ENCODE measurements around the gene BTG1. TPM values are rescaled to one million over a fixed set of nuclear protein-coding genes. Genes with fewer than 3 reads are reported as not detected.
A peak's percentile ranks its signal among the peaks of the same experiment; 100 is the strongest.
"Not testable (repeated sequence)": the region's sequence is repeated elsewhere in the genome, so short reads cannot be mapped to it uniquely, and the experiment has no call there.

Gene BTG1
- total RNA-seq, 1 experiment from 2014 or later: 18.5 TPM

DNA sequence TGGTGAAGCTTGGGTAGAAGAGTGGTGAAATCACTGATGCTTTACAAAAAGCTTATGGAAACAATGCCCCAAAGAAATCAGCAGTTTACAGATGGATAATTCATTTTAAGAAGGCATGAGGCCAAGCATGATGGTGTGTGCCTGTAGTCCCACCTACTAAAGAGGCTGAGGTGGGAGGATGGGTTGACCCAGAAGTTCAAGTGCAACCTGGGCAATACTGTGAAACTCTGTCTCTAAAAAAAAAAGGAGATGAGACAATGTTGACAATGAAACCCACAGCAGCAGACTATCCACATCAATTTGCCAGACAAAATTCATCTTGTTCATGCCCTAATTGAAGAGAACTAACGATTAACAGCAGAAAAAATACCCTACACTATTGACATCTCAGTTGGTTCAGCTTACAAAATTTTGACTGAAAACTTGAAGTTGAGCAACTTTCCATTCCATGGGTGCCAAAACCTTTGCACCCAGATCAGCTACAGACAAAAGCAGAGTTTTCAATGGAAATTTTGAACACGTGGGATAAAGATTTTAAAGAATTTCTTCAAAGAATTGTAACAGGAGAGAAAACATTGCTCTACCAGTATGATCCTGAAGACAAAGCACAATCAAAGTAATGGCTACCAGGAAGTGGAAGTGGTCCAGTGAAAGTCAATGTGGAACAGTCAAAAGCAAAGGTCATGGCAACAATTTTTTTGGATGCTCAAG is 26.7 kb downstream of the BTG1 start:
- DNase-seq (ENCODE audit: low read depth, low spot score): no peak

DNA sequence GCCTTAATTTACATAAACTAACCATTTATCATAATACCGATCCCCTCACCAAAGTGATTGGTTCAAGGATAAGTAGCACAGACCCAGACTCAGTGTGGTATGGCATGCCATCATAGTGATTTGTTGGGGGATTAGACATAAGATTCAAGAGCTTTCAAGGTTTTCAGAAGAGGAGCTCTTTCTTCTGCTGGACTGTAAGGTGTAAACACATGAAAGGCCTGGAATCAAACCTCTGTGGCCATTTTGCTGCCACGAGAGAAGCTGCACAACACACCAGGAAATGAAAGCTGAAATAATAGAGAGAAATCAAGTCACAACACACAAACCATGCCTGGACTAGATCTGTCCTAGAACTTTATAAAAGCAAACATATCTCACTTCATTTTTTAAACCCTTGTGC is 30.8 kb downstream of the BTG1 start:
- DNase-seq (ENCODE audit: low read depth, low spot score): no peak
- in situ Hi-C loops (cut with HindIII; ENCODE audit: low pct_unique_long_range_greater_than_20kb, low sequenced_read_pairs): no loop called here

More for the DNA sequence above, 26.7 kb downstream of the BTG1 start:
- in situ Hi-C loops (cut with HindIII; ENCODE audit: low pct_unique_long_range_greater_than_20kb, low sequenced_read_pairs): no loop called here

DNA sequence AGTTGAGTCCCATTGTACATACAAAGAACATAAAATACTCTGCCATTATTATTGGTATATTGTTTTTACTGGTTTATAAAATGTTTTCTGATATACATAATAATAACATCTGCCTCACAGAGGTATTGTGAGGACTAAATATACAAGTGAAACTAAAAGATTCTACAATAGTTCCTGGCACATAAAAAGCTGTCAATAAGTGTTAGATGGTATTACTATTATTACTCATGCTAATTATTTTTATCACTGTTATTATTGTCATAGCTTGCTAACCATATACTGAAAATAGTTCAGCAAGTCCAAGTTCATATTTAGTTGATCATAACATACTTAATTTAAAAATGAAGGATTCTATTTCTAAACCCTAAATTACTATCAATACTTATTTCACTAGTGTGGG is 34.4 kb downstream of the BTG1 start:
- in situ Hi-C loops (cut with HindIII; ENCODE audit: low pct_unique_long_range_greater_than_20kb, low sequenced_read_pairs): no loop called here
- DNase-seq (ENCODE audit: low read depth, low spot score): no peak

DNA sequence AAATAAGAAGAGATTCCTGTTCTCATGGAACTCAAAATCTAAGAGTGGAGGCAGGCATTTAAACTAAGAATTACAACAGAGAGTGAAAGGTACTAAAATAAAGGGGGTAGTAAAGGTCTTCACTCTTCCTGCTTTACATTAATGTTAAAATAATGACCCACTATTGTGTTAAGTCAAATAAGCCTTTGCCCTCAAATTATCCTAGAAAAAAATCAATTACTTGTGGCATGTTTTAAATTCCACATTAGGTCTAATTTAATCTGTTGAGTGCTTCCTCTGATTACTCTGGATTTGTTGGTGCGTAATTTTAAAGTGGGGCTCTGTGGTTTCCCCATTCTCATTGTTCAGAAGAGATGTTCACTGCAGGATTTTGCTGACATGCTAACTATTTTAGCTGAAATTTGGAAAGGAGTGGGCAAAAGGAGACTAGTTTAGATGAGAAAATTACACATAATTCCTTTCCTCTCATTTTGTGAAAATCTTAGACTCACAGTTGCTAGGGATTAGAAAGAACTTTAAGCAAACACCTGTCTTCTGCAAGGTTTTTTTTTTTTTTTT is 35.5 kb downstream of the BTG1 start:
- DNase-seq (ENCODE audit: low read depth, low spot score): no peak
- in situ Hi-C loops (cut with HindIII; ENCODE audit: low pct_unique_long_range_greater_than_20kb, low sequenced_read_pairs): no loop called here

DNA sequence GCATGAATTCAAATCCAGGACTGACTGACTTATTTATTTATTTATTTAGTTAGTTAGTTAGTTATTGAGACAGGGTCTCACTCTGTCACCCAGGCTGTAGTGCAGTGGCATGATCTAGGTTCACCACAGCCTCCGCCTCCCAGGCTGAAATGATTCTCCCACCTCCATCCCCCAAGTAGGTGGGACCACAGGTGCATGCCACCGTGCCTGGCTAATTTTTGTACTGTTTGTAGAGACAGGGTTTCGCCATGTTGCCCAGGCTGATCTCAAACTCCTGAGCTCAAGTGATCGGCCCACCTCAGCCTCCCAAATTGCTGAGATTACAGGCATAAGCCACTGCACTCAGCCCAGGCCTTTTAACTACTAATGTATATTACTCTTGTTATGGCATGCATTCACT is 36.0 kb downstream of the BTG1 start:
- in situ Hi-C loops (cut with HindIII; ENCODE audit: low pct_unique_long_range_greater_than_20kb, low sequenced_read_pairs): no loop called here
- DNase-seq (ENCODE audit: low read depth, low spot score): no peak

- in situ Hi-C loops (cut with HindIII; ENCODE audit: low pct_unique_long_range_greater_than_20kb, low sequenced_read_pairs): no loop called here
- DNase-seq (ENCODE audit: low read depth, low spot score): peak; percentile 37
These were observed 37.0 kb downstream of the BTG1 start for GRCh38 chr12:92108651-92109050.

DNA sequence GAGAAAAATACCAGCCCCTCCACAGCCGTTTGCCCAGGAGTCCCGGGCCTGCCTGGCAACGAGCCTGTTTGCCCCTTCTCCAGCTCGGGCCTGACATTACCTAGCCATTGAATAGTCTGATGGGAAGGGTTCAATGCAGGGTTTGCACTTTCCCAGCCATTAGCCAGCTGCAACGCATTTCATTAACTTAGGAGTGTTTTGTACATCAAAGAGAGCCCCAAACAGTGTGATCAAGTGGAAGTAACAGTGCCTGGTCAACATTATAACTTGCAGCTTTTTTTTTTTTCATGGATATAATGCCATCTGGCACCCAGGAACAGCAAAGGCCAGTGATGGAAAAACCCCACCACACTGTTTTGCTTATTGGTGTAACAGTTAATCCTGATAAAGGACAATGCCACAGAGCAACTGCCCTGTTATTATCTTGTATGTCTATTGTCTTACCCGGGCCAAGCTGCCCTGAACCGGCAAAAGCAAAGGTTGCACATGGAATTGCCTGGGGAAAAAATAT is 38.0 kb downstream of the BTG1 start:
- no peak for DNase-seq (ENCODE audit: low read depth, low spot score)

DNA sequence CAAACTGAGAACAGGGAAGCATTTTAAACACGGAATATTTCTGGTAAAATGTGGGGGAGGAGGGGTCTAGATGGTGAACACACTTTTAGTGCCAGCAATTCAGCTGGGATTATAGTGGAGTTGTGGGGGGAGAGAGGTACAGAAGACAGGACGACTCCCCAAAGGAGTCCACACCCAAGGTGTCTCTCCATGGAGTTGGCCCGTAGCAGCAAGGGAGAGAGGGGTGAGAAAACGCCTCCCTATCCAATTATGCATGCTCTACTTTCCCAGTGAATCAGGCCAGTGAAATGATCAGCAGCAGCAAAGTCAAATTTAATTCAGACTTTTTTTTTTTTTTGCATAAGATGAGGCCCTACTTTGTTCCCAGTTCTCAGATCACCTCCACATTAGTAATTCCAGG is 38.6 kb downstream of the BTG1 start:
- in situ Hi-C loops (cut with HindIII; ENCODE audit: low pct_unique_long_range_greater_than_20kb, low sequenced_read_pairs): no loop called here

More for the DNA sequence above, 38.0 kb downstream of the BTG1 start:
- in situ Hi-C loops (cut with HindIII; ENCODE audit: low pct_unique_long_range_greater_than_20kb, low sequenced_read_pairs): no loop called here

GRCh38 chr12:92105676-92106075 is 40.0 kb downstream of the BTG1 start:
- in situ Hi-C loops (cut with HindIII; ENCODE audit: low pct_unique_long_range_greater_than_20kb, low sequenced_read_pairs): no loop called here

More for the DNA sequence above, 38.6 kb downstream of the BTG1 start:
- no peak for DNase-seq (ENCODE audit: low read depth, low spot score)

DNA sequence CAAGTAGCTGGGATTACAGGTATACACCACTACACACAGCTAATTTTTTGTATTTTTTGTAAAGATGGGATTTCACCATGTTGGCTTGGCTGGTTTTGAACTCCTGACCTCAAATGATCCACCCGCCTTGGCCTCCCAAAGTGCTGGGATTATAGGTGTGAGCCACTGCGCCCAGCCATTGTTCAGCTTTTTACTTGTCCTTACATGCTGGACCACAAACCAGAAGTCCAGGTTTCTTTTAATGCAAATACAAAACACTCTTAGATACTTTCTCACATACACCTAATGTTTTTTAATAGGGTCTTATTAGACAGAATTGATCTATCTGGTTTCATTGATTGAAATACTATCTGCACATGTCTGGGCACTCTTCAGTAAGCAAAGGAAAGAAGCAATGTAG is 40.5 kb downstream of the BTG1 start:
- in situ Hi-C loops (cut with HindIII; ENCODE audit: low pct_unique_long_range_greater_than_20kb, low sequenced_read_pairs): no loop called here
- DNase-seq (ENCODE audit: low read depth, low spot score): no peak

More at GRCh38 chr12:92105676-92106075, 40.0 kb downstream of the BTG1 start:
- no peak for DNase-seq (ENCODE audit: low read depth, low spot score)

DNA sequence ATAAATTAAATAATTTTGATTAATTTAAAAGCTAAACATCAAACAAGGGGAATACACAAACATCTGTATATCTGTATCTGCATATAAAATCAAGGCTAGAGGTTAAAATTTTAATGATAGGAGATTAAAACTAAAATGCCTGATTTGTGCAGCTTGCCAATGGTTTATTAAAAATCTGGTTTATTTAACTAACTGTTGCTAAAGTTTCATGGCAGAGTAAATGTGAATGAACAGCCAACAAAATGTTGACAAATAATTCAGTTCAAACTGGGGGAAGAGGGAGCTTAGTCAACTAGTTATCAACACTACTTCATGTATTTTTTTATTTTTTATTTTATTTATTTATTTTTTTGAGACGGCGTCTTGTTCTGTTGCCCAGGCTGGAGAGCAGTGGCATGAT is 43.0 kb downstream of the BTG1 start:
- no peak for DNase-seq (ENCODE audit: low read depth, low spot score)
- in situ Hi-C loops (cut with HindIII; ENCODE audit: low pct_unique_long_range_greater_than_20kb, low sequenced_read_pairs): no loop called here

- no peak for DNase-seq (ENCODE audit: low read depth, low spot score)
- in situ Hi-C loops (cut with HindIII; ENCODE audit: low pct_unique_long_range_greater_than_20kb, low sequenced_read_pairs): no loop called here
These were observed 46.9 kb downstream of the BTG1 start for GRCh38 chr12:92098594-92099380.

- in situ Hi-C loops (cut with HindIII; ENCODE audit: low pct_unique_long_range_greater_than_20kb, low sequenced_read_pairs): no loop called here
- no peak for DNase-seq (ENCODE audit: low read depth, low spot score)
These were observed 49.1 kb downstream of the BTG1 start for GRCh38 chr12:92096346-92097136.

DNA sequence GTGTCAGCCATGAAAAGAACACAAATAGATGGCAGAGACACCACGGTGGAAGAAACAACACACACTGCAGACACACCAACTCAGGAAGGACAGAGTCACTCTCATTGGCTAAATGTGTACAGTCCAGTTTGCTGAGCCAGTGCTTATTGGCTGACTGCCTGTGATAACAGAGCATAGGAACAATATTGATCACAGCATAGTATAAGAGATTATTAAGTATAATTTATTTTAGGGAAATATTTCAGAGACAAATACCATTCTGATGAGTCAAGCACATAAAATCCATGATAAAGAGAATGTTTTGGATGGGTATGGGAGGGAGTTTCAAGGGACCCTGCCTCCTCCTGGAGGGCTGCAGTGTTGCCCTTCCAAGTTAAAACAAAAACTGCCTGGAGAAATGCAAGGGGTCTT is 50.9 kb downstream of the BTG1 start:
- in situ Hi-C loops (cut with HindIII; ENCODE audit: low pct_unique_long_range_greater_than_20kb, low sequenced_read_pairs): no loop called here
- no peak for DNase-seq (ENCODE audit: low read depth, low spot score)

GRCh38 chr12:92094301-92094700 is 51.3 kb downstream of the BTG1 start:
- DNase-seq (ENCODE audit: low read depth, low spot score); in situ Hi-C loops (cut with HindIII; ENCODE audit: low pct_unique_long_range_greater_than_20kb, low sequenced_read_pairs): not testable (repeated sequence)

Measured in SK-MEL-5 (cell line).